Measurements from ENCODE around the gene TSPAN9. TPM values are rescaled to one million over a fixed set of nuclear protein-coding genes. Genes with fewer than 3 reads are reported as not detected.

Gene TSPAN9
- total and polyA plus RNA-seq, 9 of the 15 experiments (the other 6 are each of a cell fraction or from before 2014, with no cell fraction given) = 0.23 to 2.1 (median 0.60) TPM; not detected in 2

- DNase-seq (ENCODE audit: extremely low read depth in 1 of 4, low spot score in 3 of 4) = no peak
- Histone ChIP-seq H4K20me1 (replicated peaks; ENCODE audit: control insufficient read depth, insufficient read depth, low read length) (no peaks in the 10 kb centered on the region), H3K36me3 (ENCODE audit: control insufficient read depth, insufficient read depth, low read length) (no peaks in the 10 kb centered on the region), H3K9me3 (replicated peaks; ENCODE audit: control insufficient read depth, insufficient read depth, low read depth, low read length) (no peaks in the 10 kb centered on the region), H3K9me1 (ENCODE audit: control insufficient read depth, insufficient read depth, low read length) (no peaks in the 10 kb centered on the region), H3K79me2 (ENCODE audit: control insufficient read depth, insufficient read depth, low read length) (no peaks in the 10 kb centered on the region), H3K9ac (ENCODE audit: insufficient read depth in 1 of 2, low read depth in 2 of 2, low read length in 2 of 2) (no peak overlapping the region), H3K27ac (ENCODE audit: extremely low read depth, low read depth, low read length) (no peak overlapping the region), H2AFZ (ENCODE audit: low read depth, low read length) (no peak overlapping the region), H3K4me1 (replicated peaks in 1 of 2; ENCODE audit: control insufficient read depth in 2 of 2, insufficient read depth in 2 of 2, low read length in 2 of 2) (no peaks in the 10 kb centered on the region), H3K27me3 (ENCODE audit: control insufficient read depth in 2 of 2, insufficient read depth in 2 of 2, low read length in 2 of 2) (peaks cover 0 to 4% of the 10 kb centered on the region in 2 experiments; a peak in 1 of 5 replicates), H3K4me3 (no peak overlapping the region), H3K4me2 (ENCODE audit: insufficient read depth, low read length) (no peak overlapping the region)
- intact Hi-C loops (cut with micrococcal nuclease) = no loop called here
- 0% methylated on average over 1 of the region's 2 CpGs for WGBS (ENCODE audit: insufficient coverage, low coverage, missing lambda C conversion rate)
- ATAC-seq = no peak
- BruUV-seq (replicated peaks) = no TSS peak
- no peak for FAIRE-seq
- ChIA-PET CTCF (ENCODE audit: low intra/inter-chr PET ratio) (no interaction called here), POLR2A (no interaction called here)
- in situ Hi-C loops (cut with MboI) = no loop called here
- TF ChIP-seq NR2C2 (CRISPR knock-in tag; IDR thresholded peaks at IDR 0.05) (no peak), NR2C2 (tag; IDR thresholded peaks at IDR 0.05) (no peak), CUX1 (CRISPR knock-in tag; IDR thresholded peaks at IDR 0.05) (no peak), CBX1 (IDR thresholded peaks at IDR 0.05; ENCODE audit: low read depth) (no peak), EZH2 (IDR thresholded peaks at IDR 0.05; ENCODE audit: borderline replicate concordance, low read depth, low read length) (no peak), RBFOX2 (IDR thresholded peaks at IDR 0.05; ENCODE audit: low read depth, low read length) (no peak), ZNF76 (CRISPR knock-in tag; IDR thresholded peaks at IDR 0.05; ENCODE audit: borderline replicate concordance) (no peak), CEBPB (tag; IDR thresholded peaks at IDR 0.05) (no peak), FOXO4 (CRISPR knock-in tag; IDR thresholded peaks at IDR 0.05) (no peak), DACH1 (IDR thresholded peaks at IDR 0.05; ENCODE audit: partially characterized antibody) (no peak), BCL6 (CRISPR knock-in tag; IDR thresholded peaks at IDR 0.05) (no peak), TCFL5 (CRISPR knock-in tag; conservative IDR thresholded peaks at IDR 0.05) (no peak)
- TF ChIP-seq, protein P1, sequence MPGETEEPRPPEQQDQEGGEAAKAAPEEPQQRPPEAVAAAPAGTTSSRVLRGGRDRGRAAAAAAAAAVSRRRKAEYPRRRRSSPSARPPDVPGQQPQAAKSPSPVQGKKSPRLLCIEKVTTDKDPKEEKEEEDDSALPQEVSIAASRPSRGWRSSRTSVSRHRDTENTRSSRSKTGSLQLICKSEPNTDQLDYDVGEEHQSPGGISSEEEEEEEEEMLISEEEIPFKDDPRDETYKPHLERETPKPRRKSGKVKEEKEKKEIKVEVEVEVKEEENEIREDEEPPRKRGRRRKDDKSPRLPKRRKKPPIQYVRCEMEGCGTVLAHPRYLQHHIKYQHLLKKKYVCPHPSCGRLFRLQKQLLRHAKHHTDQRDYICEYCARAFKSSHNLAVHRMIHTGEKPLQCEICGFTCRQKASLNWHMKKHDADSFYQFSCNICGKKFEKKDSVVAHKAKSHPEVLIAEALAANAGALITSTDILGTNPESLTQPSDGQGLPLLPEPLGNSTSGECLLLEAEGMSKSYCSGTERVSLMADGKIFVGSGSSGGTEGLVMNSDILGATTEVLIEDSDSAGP (CRISPR knock-in tag; IDR thresholded peaks at IDR 0.05) = no peak
- TF ChIP-seq, protein P2, sequence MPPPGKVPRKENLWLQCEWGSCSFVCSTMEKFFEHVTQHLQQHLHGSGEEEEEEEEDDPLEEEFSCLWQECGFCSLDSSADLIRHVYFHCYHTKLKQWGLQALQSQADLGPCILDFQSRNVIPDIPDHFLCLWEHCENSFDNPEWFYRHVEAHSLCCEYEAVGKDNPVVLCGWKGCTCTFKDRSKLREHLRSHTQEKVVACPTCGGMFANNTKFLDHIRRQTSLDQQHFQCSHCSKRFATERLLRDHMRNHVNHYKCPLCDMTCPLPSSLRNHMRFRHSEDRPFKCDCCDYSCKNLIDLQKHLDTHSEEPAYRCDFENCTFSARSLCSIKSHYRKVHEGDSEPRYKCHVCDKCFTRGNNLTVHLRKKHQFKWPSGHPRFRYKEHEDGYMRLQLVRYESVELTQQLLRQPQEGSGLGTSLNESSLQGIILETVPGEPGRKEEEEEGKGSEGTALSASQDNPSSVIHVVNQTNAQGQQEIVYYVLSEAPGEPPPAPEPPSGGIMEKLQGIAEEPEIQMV (tag; conservative IDR thresholded peaks at IDR 0.05; ENCODE audit: low read depth) = no peak
Observed at GRCh38 chr12:3321881-3322280, 244.7 kb downstream of the TSPAN9 start.

Measured in K562 (cell line).